ENCODE results near the gene SCAMP5. TPM values are rescaled to one million over a fixed set of nuclear protein-coding genes. Genes with fewer than 3 reads are reported as not detected.

Gene SCAMP5
- total and polyA plus RNA-seq, 2 of the 13 experiments (the other 11 are each of a cell fraction or from before 2014, with no cell fraction given): 34.3 to 49.0 TPM

DNA sequence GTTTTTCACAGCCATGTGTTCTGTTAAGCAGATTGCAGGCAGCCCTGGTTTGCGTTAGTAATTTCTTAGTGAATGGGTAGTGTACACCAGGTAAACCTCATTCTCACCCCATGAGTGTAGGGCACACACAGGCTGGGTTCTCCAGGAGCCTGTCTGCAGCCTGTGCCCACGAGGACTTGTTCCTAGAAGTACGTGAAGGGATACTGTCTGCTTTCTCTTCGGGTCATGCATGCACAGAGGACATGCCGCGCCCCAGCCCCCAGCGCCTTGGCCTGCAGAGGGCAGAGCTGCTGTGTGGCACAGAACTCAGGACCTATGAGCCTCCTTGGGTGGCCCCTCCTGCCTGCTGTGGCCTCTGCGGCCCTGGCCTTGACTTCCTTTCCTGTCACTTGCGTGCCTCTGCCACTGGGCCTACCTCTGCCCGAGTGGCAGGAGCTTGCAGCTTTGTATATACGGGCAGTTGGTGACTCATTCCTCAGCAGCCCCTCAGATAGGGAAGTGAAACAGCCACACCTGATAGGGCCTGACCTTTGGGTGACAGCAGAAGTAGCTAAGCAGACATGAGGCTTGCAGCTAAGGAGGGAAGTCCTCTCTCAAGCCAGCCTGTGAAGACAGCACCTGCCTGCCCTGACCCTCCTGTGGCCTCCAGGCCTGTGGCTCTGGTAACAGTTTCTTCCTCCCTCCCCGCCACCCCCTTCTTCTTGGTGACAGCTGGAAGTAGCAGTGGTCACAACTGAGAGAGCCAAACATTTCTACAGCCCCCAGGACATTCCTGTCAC, 47.6 kb downstream of the SCAMP5 start (continued):
- TF ChIP-seq, protein P1, sequence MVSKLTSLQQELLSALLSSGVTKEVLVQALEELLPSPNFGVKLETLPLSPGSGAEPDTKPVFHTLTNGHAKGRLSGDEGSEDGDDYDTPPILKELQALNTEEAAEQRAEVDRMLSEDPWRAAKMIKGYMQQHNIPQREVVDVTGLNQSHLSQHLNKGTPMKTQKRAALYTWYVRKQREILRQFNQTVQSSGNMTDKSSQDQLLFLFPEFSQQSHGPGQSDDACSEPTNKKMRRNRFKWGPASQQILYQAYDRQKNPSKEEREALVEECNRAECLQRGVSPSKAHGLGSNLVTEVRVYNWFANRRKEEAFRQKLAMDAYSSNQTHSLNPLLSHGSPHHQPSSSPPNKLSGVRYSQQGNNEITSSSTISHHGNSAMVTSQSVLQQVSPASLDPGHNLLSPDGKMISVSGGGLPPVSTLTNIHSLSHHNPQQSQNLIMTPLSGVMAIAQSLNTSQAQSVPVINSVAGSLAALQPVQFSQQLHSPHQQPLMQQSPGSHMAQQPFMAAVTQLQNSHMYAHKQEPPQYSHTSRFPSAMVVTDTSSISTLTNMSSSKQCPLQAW (CRISPR knock-in tag; IDR thresholded peaks at IDR 0.05): peak; percentile 83
- TF ChIP-seq RFX5 (IDR thresholded peaks at IDR 0.05; ENCODE audit: low read depth, low read length) (peak; percentile 94), ZNF34 (CRISPR knock-in tag; IDR thresholded peaks at IDR 0.05; ENCODE audit: borderline replicate concordance) (no peak), ZNF83 (CRISPR knock-in tag; IDR thresholded peaks at IDR 0.05; ENCODE audit: borderline replicate concordance) (no peak; the same call in 1 of the 2 replicates), HNRNPLL (IDR thresholded peaks at IDR 0.05; ENCODE audit: low read depth, low read length, poor library complexity, severe bottlenecking) (peak; percentile 27), KDM5A (IDR thresholded peaks at IDR 0.05; ENCODE audit: borderline replicate concordance, low read length) (no peak), ZNF432 (CRISPR knock-in tag; IDR thresholded peaks at IDR 0.05; ENCODE audit: borderline replicate concordance) (no peak), ZNF768 (CRISPR knock-in tag; IDR thresholded peaks at IDR 0.05) (peak; percentile 58; the same call in 1 of the 2 replicates), ZNF629 (CRISPR knock-in tag; conservative IDR thresholded peaks at IDR 0.05) (no peak), ZNF20 (CRISPR knock-in tag; IDR thresholded peaks at IDR 0.05) (no peak), ZNF660 (CRISPR knock-in tag; IDR thresholded peaks at IDR 0.05; ENCODE audit: borderline replicate concordance, low read depth) (no peak), GLI4 (CRISPR knock-in tag; IDR thresholded peaks at IDR 0.05; ENCODE audit: borderline replicate concordance) (0 out of 2 replicates have a peak, but pooled peaks have one; percentile 64), TEAD2 (CRISPR knock-in tag; IDR thresholded peaks at IDR 0.05) (no peak), FOXK1 (CRISPR knock-in tag; IDR thresholded peaks at IDR 0.05; ENCODE audit: borderline replicate concordance, low read depth) (peak; percentile 71; the same call in 1 of the 2 replicates), ZFP36 (IDR thresholded peaks at IDR 0.05; ENCODE audit: borderline replicate concordance, low read depth, low read length, partially characterized antibody) (peak; percentile 6), PTBP1 (IDR thresholded peaks at IDR 0.05; ENCODE audit: low read depth, low read length, poor library complexity, severe bottlenecking) (no peak), ZSCAN31 (CRISPR knock-in tag; IDR thresholded peaks at IDR 0.05; ENCODE audit: low read depth) (0 out of 2 replicates have a peak, but pooled peaks have one; percentile 38)
- TF ChIP-seq, protein P2, sequence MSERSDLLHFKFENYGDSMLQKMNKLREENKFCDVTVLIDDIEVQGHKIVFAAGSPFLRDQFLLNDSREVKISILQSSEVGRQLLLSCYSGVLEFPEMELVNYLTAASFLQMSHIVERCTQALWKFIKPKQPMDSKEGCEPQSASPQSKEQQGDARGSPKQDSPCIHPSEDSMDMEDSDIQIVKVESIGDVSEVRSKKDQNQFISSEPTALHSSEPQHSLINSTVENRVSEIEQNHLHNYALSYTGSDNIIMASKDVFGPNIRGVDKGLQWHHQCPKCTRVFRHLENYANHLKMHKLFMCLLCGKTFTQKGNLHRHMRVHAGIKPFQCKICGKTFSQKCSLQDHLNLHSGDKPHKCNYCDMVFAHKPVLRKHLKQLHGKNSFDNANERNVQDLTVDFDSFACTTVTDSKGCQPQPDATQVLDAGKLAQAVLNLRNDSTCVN (CRISPR knock-in tag; IDR thresholded peaks at IDR 0.05; ENCODE audit: borderline replicate concordance): no peak
- TF ChIP-seq, protein P3, sequence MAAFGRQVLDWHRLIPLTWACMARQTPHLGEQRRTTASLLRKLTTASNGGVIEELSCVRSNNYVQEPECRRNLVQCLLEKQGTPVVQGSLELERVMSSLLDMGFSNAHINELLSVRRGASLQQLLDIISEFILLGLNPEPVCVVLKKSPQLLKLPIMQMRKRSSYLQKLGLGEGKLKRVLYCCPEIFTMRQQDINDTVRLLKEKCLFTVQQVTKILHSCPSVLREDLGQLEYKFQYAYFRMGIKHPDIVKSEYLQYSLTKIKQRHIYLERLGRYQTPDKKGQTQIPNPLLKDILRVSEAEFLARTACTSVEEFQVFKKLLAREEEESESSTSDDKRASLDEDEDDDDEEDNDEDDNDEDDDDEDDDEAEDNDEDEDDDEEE (CRISPR knock-in tag; IDR thresholded peaks at IDR 0.05): peak; percentile 92; the same call in 1 of the 2 replicates
- TF ChIP-seq, protein P4, sequence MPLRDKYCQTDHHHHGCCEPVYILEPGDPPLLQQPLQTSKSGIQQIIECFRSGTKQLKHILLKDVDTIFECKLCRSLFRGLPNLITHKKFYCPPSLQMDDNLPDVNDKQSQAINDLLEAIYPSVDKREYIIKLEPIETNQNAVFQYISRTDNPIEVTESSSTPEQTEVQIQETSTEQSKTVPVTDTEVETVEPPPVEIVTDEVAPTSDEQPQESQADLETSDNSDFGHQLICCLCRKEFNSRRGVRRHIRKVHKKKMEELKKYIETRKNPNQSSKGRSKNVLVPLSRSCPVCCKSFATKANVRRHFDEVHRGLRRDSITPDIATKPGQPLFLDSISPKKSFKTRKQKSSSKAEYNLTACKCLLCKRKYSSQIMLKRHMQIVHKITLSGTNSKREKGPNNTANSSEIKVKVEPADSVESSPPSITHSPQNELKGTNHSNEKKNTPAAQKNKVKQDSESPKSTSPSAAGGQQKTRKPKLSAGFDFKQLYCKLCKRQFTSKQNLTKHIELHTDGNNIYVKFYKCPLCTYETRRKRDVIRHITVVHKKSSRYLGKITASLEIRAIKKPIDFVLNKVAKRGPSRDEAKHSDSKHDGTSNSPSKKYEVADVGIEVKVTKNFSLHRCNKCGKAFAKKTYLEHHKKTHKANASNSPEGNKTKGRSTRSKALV (CRISPR knock-in tag; IDR thresholded peaks at IDR 0.05): no peak
- TF ChIP-seq, protein P5, sequence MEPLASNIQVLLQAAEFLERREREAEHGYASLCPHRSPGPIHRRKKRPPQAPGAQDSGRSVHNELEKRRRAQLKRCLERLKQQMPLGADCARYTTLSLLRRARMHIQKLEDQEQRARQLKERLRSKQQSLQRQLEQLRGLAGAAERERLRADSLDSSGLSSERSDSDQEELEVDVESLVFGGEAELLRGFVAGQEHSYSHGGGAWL (CRISPR knock-in tag; IDR thresholded peaks at IDR 0.05): no peak
- TF ChIP-seq, protein P6, sequence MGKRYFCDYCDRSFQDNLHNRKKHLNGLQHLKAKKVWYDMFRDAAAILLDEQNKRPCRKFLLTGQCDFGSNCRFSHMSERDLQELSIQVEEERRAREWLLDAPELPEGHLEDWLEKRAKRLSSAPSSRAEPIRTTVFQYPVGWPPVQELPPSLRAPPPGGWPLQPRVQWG (CRISPR knock-in tag; IDR thresholded peaks at IDR 0.05; ENCODE audit: borderline replicate concordance, low read depth): no peak

Measured in HepG2 (cell line).